GM12891 (cell line): ENCODE measurements around the gene STARD9.
"Not testable (repeated sequence)": the region's sequence is repeated elsewhere in the genome, so short reads cannot be mapped to it uniquely, and the experiment has no call there.

Experiments used
- DNase-seq: peaks from one replicate; pipeline ENCODE4 v3.0.0; 2011; ENCODE audit warnings: low spot score; ENCODE audit not compliant: insufficient read length
- FAIRE-seq: peaks from 2 replicates; lab custom pipeline; 2011; peaks lifted over from hg19 to GRCh38; lab: Jason Lieb, UNC
- PAX5 ChIP-seq: IDR thresholded peaks from 2 replicates; pipeline ENCODE4 v1.6.1; 2011; ENCODE audit warnings: low read length, moderate library complexity, mild to moderate bottlenecking; ENCODE audit not compliant: insufficient read depth, severe bottlenecking
- POLR2A ChIP-seq: IDR thresholded peaks from 2 replicates; pipeline ENCODE4 v1.6.1; 2011; ENCODE audit warnings: low read depth, low read length, control low read depth
- POLR2AphosphoS5 ChIP-seq: IDR thresholded peaks from 2 replicates; pipeline ENCODE4 v1.6.1; 2011; ENCODE audit warnings: low read depth, low read length, control low read depth
- POU2F2 ChIP-seq: IDR thresholded peaks from 2 replicates; pipeline ENCODE4 v1.6.1; 2011; ENCODE audit warnings: low read depth, mild to moderate bottlenecking, control low read depth, low read length, moderate library complexity
- SPI1 ChIP-seq: IDR thresholded peaks from 2 replicates; pipeline ENCODE4 v1.6.1; 2011; ENCODE audit warnings: low read depth, low read length, control low read depth
- TAF1 ChIP-seq: IDR thresholded peaks from 2 replicates; pipeline ENCODE4 v1.6.1; 2011; ENCODE audit warnings: low read depth, low read length, control low read depth

The STARD9 gene

GRCh38 chr15:42591238-42591934 lies 16.0 kb downstream of the STARD9 start:
- TF ChIP-seq POLR2A (no peak), PAX5 (no peak), POLR2AphosphoS5 (no peak), SPI1 (no peak), POU2F2 (no peak), TAF1 (no peak)
- DNase-seq: no peak
- no peak for FAIRE-seq

GRCh38 chr15:42592716-42593115 lies 17.3 kb downstream of the STARD9 start:
- DNase-seq: no peak
- TF ChIP-seq PAX5 (no peak), POLR2AphosphoS5 (no peak), SPI1 (no peak), POLR2A (no peak), TAF1 (no peak), POU2F2 (no peak)
- FAIRE-seq: no peak

DNA sequence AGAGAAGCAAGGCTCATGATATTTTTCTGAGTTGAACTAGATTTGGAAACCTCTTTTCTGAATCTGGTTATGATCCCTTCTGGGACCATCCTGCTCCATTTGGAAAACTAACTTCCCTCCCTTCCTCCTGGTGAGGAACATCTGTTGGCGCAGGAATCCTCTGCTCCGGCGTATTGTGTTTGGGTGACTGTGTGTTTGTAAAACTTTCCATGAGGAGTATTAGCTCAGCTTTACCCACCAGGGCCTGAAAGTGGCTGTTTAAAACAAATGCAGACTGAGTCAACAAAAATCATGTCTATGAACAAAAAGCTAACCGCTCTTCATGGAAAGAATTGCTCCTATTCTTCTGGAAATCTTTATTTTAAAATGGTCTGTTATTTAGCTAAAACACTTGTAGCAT lies 17.7 kb downstream of the STARD9 start:
- no peak for DNase-seq
- no peak for TF ChIP-seq TAF1
- TF ChIP-seq POLR2A: no peak
- no peak for TF ChIP-seq POLR2AphosphoS5
- no peak for FAIRE-seq

DNA sequence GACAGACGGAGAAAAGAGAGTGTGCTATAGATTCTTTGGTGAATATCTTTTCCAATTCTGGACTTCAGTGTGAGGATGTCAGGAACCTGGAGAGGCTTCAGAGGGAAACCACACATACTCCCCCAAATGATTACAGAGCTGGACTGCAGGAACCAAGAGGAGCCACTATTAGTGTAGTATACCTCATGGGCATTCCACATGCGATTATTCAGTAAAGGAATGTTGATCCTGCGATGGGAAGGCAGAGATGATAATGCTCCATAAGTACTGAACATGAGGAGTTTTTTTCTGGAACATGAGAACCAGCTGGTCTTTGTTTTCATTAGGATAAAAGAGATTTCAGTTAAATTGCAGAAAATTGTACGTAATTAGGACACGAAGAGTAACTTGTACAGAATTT lies 18.7 kb downstream of the STARD9 start:
- DNase-seq (no peak), FAIRE-seq (no peak)
- TF ChIP-seq TAF1: no peak
- TF ChIP-seq POLR2AphosphoS5: no peak
- TF ChIP-seq SPI1: no peak
- no peak for TF ChIP-seq POLR2A
- TF ChIP-seq PAX5: no peak
- no peak for TF ChIP-seq POU2F2

DNA sequence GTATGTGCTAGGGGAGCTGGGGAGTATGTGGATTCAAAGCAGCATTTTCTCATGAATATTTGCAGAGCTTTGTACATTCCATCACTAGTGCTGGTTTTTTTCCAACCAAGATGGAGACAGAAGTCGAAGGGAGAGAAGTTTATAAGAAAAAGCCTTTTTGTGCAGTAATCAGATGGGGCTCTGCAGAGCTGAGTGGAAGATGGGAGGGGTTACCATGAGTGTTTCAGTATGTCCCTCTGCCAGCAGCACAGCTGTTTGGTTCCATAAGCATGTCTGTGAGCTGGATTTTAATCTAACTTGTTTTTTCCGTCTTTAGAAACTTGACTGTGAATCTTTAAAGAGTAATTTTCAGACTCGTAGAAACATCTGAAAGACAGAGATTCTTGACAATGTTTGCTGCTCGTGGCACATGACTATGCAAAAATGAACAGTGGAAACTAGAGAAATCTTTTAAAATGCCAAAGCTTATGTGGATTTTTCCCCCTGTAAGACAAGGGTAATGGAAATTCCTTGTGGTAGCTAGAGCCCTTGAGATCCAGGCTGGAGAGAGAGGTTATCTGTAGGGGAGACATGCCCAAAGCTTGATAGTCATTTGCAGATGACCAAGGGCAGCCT lies 20.3 kb downstream of the STARD9 start:
- DNase-seq (no peak), FAIRE-seq (no peak)
- TF ChIP-seq TAF1: no peak
- TF ChIP-seq POLR2AphosphoS5: no peak
- TF ChIP-seq POLR2A: no peak
- TF ChIP-seq SPI1: no peak
- no peak for TF ChIP-seq PAX5
- no peak for TF ChIP-seq POU2F2

- not testable (repeated sequence) for FAIRE-seq, DNase-seq
Observed at GRCh38 chr15:42601316-42601715, 25.9 kb downstream of the STARD9 start.

- DNase-seq: no peak
- no peak for FAIRE-seq
- TF ChIP-seq TAF1 (no peak), POLR2A (no peak), POU2F2 (no peak), SPI1 (no peak), PAX5 (no peak), POLR2AphosphoS5 (no peak)
Observed at GRCh38 chr15:42602501-42602900, 27.1 kb downstream of the STARD9 start.

DNA sequence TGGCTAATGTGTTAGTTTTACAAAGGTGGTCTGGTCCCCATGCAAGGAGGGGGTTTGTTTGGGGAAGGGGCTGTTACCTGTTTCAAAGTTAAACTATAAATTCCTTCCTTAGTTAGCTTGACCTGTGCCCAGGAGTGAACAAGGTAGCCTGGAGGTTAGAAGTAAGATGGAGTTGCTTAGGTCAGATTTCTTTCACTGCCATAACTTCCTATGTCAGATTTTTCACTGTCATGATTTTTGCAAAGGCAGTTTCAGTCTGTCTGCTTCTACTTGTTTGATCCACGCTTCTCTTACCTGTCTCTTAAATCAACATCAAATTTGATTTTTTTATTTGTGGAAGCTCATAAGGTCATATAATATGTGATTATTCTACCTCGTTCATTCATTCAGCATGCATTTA lies 28.6 kb downstream of the STARD9 start:
- DNase-seq (no peak), FAIRE-seq (no peak)
- TF ChIP-seq TAF1 (no peak), POLR2A (no peak), PAX5 (no peak), SPI1 (no peak), POLR2AphosphoS5 (no peak), POU2F2 (no peak)

- FAIRE-seq (peak; percentile 51), DNase-seq (no peak)
- TF ChIP-seq PAX5: no peak
- no peak for TF ChIP-seq POU2F2
- TF ChIP-seq POLR2AphosphoS5: no peak
- peak; percentile 50 for TF ChIP-seq SPI1
Observed at GRCh38 chr15:42604894-42605744, 29.7 kb downstream of the STARD9 start.

GRCh38 chr15:42605796-42606195 lies 30.4 kb downstream of the STARD9 start:
- no peak for TF ChIP-seq POLR2AphosphoS5
- no peak for TF ChIP-seq TAF1
- no peak for TF ChIP-seq PAX5
- no peak for TF ChIP-seq SPI1
- TF ChIP-seq POU2F2: no peak
- no peak for TF ChIP-seq POLR2A
- FAIRE-seq: peak; percentile 31

DNA sequence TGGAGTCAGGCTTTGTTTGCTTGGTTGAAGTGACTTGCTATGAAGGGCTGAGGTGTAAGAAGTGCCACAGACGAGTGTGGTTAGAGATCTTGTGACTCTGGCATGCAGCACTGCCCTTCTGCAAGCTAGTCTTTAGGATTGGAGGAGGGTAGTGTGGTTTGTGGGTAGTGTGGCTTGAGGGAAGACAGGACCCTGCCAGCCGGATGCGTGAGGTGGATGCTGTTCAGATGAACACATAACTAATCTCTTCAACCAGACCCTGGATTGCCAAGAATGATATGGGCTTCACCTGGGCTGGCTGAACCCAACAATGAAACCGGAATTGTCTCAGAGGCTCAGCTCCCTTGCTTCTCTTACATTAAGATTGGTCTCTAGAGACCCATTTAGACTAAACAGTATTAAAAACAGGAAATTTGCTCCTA lies 32.7 kb downstream of the STARD9 start:
- TF ChIP-seq SPI1: no peak
- no peak for TF ChIP-seq PAX5
- no peak for TF ChIP-seq TAF1
- TF ChIP-seq POLR2A: no peak
- no peak for TF ChIP-seq POLR2AphosphoS5
- TF ChIP-seq POU2F2: no peak
- peak; percentile 87 for FAIRE-seq

More at GRCh38 chr15:42605796-42606195, 30.4 kb downstream of the STARD9 start:
- DNase-seq: no peak

More for the DNA sequence above, 32.7 kb downstream of the STARD9 start:
- no peak for DNase-seq
